ENCODE results near the gene DLGAP3. TPM values are rescaled to one million over a fixed set of nuclear protein-coding genes. Genes with fewer than 3 reads are reported as not detected.

The DLGAP3 gene
- total and polyA plus RNA-seq, 2 of the 13 experiments (the other 11 are each of a cell fraction or from before 2014, with no cell fraction given): 0.03 to 0.04 TPM

DNA sequence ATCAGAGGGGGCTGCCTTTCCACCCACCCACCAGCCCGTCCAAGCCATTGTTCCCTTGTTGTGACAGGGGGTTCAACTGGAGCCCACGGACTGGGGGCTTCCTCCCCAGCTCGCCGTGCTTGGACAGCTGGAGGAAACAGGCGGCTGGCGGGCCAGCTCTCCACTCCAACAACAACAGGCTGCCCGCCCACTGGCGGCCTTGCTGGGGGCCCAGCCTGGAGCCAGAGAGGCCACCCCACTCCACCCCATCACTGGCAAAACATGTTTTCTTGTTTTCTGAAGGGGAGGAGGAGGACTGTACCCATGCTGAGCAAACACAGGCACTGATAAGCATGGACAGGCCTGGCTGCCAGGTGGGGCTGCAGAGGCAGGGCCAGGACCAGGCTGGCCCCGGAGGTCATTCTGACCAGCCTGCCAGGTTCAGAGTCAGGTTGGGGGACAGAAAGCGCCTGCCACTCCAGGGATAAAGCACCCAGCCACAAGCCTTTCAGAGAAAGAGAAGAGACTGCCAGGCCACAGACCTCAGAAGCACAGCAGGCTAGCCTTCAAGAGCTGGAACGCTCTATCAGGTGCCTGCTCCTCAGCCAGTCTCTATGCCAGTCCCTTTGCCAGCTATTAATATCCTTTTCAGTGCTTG, 103.9 kb downstream of the DLGAP3 start (continued):
- no peak for TF ChIP-seq NCOR1 (IDR thresholded peaks at IDR 0.05; ENCODE audit: borderline replicate concordance, low read length)
- TF ChIP-seq, protein P1, sequence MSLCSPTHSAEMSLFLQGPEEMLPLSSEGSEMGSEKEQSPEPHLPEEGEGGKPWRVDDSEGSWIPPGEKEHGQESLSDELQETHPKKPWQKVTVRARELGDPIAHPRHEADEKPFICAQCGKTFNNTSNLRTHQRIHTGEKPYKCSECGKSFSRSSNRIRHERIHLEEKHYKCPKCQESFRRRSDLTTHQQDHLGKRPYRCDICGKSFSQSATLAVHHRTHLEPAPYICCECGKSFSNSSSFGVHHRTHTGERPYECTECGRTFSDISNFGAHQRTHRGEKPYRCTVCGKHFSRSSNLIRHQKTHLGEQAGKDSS (CRISPR knock-in tag; IDR thresholded peaks at IDR 0.05; ENCODE audit: borderline replicate concordance, low read depth): peak; percentile 52; the same call in 1 of the 2 replicates
- TF ChIP-seq, protein P2, sequence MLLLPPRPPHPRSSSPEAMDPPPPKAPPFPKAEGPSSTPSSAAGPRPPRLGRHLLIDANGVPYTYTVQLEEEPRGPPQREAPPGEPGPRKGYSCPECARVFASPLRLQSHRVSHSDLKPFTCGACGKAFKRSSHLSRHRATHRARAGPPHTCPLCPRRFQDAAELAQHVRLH (CRISPR knock-in tag; IDR thresholded peaks at IDR 0.05; ENCODE audit: borderline replicate concordance, low read depth): no peak
- no peak for TF ChIP-seq ZNF484 (CRISPR knock-in tag; IDR thresholded peaks at IDR 0.05; ENCODE audit: borderline replicate concordance, low read depth)
- TF ChIP-seq, protein P3, sequence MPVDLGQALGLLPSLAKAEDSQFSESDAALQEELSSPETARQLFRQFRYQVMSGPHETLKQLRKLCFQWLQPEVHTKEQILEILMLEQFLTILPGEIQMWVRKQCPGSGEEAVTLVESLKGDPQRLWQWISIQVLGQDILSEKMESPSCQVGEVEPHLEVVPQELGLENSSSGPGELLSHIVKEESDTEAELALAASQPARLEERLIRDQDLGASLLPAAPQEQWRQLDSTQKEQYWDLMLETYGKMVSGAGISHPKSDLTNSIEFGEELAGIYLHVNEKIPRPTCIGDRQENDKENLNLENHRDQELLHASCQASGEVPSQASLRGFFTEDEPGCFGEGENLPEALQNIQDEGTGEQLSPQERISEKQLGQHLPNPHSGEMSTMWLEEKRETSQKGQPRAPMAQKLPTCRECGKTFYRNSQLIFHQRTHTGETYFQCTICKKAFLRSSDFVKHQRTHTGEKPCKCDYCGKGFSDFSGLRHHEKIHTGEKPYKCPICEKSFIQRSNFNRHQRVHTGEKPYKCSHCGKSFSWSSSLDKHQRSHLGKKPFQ (CRISPR knock-in tag; IDR thresholded peaks at IDR 0.05; ENCODE audit: insufficient replicate concordance): no peak
- no peak for TF ChIP-seq MBNL3 (CRISPR knock-in tag; conservative IDR thresholded peaks at IDR 0.05)
- TF ChIP-seq GABPB1 (CRISPR knock-in tag; IDR thresholded peaks at IDR 0.05): peak; percentile 61; the same call in 1 of the 2 replicates
- no peak for TF ChIP-seq NKX3-1 (CRISPR knock-in tag; IDR thresholded peaks at IDR 0.05)
- no peak for TF ChIP-seq NFYC (CRISPR knock-in tag; IDR thresholded peaks at IDR 0.05)
- TF ChIP-seq, protein P4, sequence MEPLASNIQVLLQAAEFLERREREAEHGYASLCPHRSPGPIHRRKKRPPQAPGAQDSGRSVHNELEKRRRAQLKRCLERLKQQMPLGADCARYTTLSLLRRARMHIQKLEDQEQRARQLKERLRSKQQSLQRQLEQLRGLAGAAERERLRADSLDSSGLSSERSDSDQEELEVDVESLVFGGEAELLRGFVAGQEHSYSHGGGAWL (CRISPR knock-in tag; IDR thresholded peaks at IDR 0.05): no peak
- TF ChIP-seq, protein P5, sequence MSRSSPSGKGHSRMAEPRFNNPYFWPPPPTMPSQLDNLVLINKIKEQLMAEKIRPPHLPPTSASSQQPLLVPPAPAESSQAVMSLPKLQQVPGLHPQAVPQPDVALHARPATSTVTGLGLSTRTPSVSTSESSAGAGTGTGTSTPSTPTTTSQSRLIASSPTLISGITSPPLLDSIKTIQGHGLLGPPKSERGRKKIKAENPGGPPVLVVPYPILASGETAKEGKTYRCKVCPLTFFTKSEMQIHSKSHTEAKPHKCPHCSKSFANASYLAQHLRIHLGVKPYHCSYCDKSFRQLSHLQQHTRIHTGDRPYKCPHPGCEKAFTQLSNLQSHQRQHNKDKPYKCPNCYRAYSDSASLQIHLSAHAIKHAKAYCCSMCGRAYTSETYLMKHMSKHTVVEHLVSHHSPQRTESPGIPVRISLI (CRISPR knock-in tag; IDR thresholded peaks at IDR 0.05; ENCODE audit: borderline replicate concordance): no peak
- no peak for TF ChIP-seq U2AF1 (optimal IDR thresholded peaks at IDR 0.05; ENCODE audit: low read depth, low read length)
- TF ChIP-seq ZNF12 (CRISPR knock-in tag; IDR thresholded peaks at IDR 0.05): no peak
- no peak for TF ChIP-seq CREM (IDR thresholded peaks at IDR 0.05)
- no peak for TF ChIP-seq CREM (CRISPR knock-in tag; IDR thresholded peaks at IDR 0.05)
- no peak for TF ChIP-seq RORA (CRISPR knock-in tag; IDR thresholded peaks at IDR 0.05)
- TF ChIP-seq, protein P6, sequence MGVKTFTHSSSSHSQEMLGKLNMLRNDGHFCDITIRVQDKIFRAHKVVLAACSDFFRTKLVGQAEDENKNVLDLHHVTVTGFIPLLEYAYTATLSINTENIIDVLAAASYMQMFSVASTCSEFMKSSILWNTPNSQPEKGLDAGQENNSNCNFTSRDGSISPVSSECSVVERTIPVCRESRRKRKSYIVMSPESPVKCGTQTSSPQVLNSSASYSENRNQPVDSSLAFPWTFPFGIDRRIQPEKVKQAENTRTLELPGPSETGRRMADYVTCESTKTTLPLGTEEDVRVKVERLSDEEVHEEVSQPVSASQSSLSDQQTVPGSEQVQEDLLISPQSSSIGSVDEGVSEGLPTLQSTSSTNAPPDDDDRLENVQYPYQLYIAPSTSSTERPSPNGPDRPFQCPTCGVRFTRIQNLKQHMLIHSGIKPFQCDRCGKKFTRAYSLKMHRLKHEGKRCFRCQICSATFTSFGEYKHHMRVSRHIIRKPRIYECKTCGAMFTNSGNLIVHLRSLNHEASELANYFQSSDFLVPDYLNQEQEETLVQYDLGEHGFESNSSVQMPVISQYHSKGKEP (CRISPR knock-in tag; IDR thresholded peaks at IDR 0.05): no peak
- TF ChIP-seq NFRKB (IDR thresholded peaks at IDR 0.05): no peak
- TF ChIP-seq GATAD2A (CRISPR knock-in tag; IDR thresholded peaks at IDR 0.05): peak; percentile 84; the same call in 1 of the 2 replicates
- TF ChIP-seq ZNF549 (CRISPR knock-in tag; IDR thresholded peaks at IDR 0.05): no peak
- no peak for TF ChIP-seq NBN (conservative IDR thresholded peaks at IDR 0.05)
- no peak for TF ChIP-seq ONECUT2 (CRISPR knock-in tag; IDR thresholded peaks at IDR 0.05)
- TF ChIP-seq, protein P7, sequence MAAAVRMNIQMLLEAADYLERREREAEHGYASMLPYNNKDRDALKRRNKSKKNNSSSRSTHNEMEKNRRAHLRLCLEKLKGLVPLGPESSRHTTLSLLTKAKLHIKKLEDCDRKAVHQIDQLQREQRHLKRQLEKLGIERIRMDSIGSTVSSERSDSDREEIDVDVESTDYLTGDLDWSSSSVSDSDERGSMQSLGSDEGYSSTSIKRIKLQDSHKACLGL (CRISPR knock-in tag; IDR thresholded peaks at IDR 0.05): no peak
- TF ChIP-seq, protein P8, sequence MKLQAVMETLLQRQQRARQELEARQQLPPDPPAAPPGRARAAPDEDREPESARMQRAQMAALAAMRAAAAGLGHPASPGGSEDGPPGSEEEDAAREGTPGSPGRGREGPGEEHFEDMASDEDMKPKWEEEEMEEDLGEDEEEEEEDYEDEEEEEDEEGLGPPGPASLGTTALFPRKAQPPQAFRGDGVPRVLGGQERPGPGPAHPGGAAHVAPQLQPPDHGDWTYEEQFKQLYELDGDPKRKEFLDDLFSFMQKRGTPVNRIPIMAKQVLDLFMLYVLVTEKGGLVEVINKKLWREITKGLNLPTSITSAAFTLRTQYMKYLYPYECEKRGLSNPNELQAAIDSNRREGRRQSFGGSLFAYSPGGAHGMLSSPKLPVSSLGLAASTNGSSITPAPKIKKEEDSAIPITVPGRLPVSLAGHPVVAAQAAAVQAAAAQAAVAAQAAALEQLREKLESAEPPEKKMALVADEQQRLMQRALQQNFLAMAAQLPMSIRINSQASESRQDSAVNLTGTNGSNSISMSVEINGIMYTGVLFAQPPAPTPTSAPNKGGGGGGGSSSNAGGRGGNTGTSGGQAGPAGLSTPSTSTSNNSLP (IDR thresholded peaks at IDR 0.05; ENCODE audit: low read depth, low read length): no peak

Measured in HepG2 (cell line).